Right atrium auricular region (tissue), 2 donors: ENCODE results near the gene RAET1E. TPM values are rescaled to one million over a fixed set of nuclear protein-coding genes. Genes with fewer than 3 reads are reported as not detected.

Experiments used
- DNase-seq: peaks from one replicate; pipeline ENCODE4 v3.0.0-alpha.2; 2019; ENCODE audit warnings: low spot score
- H3K27ac ChIP-seq, 2 donors: fragments of 200-600 bp; sonication (generic); 1 replicate in 1 of 2; 2 replicates in 1 of 2; pipeline ENCODE4 v1.5.1; 2016 to 2019
- H3K27me3 ChIP-seq, 2 donors: fragments of 200-600 bp; sonication (generic); one replicate each; pipeline versions ENCODE4 v1.5.1 to v1.6.0; 2017 to 2019
- H3K36me3 ChIP-seq: fragments of 200-600 bp; sonication (generic); one replicate; pipeline ENCODE4 v1.5.1; 2016
- H3K4me1 ChIP-seq, 2 donors: fragments of 200-600 bp; sonication (generic); one replicate each; pipeline versions ENCODE4 v1.5.1 to v1.6.0; 2017 to 2019
- H3K4me3 ChIP-seq, 2 donors: fragments of 200-600 bp; sonication (generic); 1 replicate in 1 of 2; 2 replicates in 1 of 2; pipeline ENCODE4 v1.5.1; 2017 to 2019; ENCODE audit warnings: mild to moderate bottlenecking in 1 of 2, moderate library complexity in 1 of 2
- H3K9me3 ChIP-seq, 2 donors: fragments of 200-600 bp; sonication (generic); one replicate each; pipeline ENCODE4 v1.5.1; 2019
- total RNA-seq, 2 donors: library from RNA; depleted of rRNA; stranded (reverse); fragments of >200 nt; gene quantifications; one replicate each; pipeline ENCODE4 v1.1.0, GENCODE V29; 2016
- TF ChIP-seq, protein P1 (sequence below), 2 donors: fragments of 200-600 bp; sonication (generic); IDR thresholded peaks; one replicate each; pipeline ENCODE4 v1.5.1; 2019; ENCODE audit warnings: antibody characterized with exemption in 2 of 2

Gene RAET1E
- total RNA-seq, 2 donors from 2014 or later, result 0.52 to 4.3 TPM

GRCh38 chr6:149900620-149901443, 2.9 kb upstream of the RAET1E start:
- H3K27me3 ChIP-seq, result no peaks in the 10 kb centered on the region
- H3K36me3 ChIP-seq, result no peaks in the 10 kb centered on the region
- H3K4me1 ChIP-seq, result peaks cover 0 to 35% of the 10 kb centered on the region in 2 donors
- H3K9me3 ChIP-seq, result no peaks in the 10 kb centered on the region
- TF ChIP-seq, protein P1, sequence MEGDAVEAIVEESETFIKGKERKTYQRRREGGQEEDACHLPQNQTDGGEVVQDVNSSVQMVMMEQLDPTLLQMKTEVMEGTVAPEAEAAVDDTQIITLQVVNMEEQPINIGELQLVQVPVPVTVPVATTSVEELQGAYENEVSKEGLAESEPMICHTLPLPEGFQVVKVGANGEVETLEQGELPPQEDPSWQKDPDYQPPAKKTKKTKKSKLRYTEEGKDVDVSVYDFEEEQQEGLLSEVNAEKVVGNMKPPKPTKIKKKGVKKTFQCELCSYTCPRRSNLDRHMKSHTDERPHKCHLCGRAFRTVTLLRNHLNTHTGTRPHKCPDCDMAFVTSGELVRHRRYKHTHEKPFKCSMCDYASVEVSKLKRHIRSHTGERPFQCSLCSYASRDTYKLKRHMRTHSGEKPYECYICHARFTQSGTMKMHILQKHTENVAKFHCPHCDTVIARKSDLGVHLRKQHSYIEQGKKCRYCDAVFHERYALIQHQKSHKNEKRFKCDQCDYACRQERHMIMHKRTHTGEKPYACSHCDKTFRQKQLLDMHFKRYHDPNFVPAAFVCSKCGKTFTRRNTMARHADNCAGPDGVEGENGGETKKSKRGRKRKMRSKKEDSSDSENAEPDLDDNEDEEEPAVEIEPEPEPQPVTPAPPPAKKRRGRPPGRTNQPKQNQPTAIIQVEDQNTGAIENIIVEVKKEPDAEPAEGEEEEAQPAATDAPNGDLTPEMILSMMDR (IDR thresholded peaks at IDR 0.05), result no peak
- no peak overlapping the region for H3K27ac ChIP-seq
- DNase-seq, result peak; percentile 54
- H3K4me3 ChIP-seq, result no peak overlapping the region

GRCh38 chr6:149899926-149900619, 2.2 kb upstream of the RAET1E start:
- TF ChIP-seq, protein P1 (IDR thresholded peaks at IDR 0.05), result no peak
- no peak overlapping the region for H3K27ac ChIP-seq
- H3K9me3 ChIP-seq, result no peaks in the 10 kb centered on the region
- H3K4me3 ChIP-seq, result no peak overlapping the region
- H3K36me3 ChIP-seq, result no peaks in the 10 kb centered on the region
- peaks cover 0 to 41% of the 10 kb centered on the region in 2 donors for H3K4me1 ChIP-seq
- DNase-seq, result peak; percentile 40
- no peaks in the 10 kb centered on the region for H3K27me3 ChIP-seq

GRCh38 chr6:149899486-149899885, 1.6 kb upstream of the RAET1E start:
- Histone ChIP-seq H3K4me1 (peaks cover 0 to 42% of the 10 kb centered on the region in 2 donors), H3K9me3 (no peaks in the 10 kb centered on the region), H3K36me3 (no peaks in the 10 kb centered on the region), H3K27me3 (no peaks in the 10 kb centered on the region), H3K4me3 (no peak overlapping the region), H3K27ac (no peak overlapping the region)
- DNase-seq, result peak; percentile 58
- TF ChIP-seq, protein P1 (IDR thresholded peaks at IDR 0.05), result no peak

- Histone ChIP-seq H3K9me3 (no peaks in the 10 kb centered on the region), H3K36me3 (no peaks in the 10 kb centered on the region), H3K27ac (no peak overlapping the region), H3K4me3 (no peak overlapping the region), H3K27me3 (no peaks in the 10 kb centered on the region), H3K4me1 (peaks cover 0 to 42% of the 10 kb centered on the region in 2 donors)
- DNase-seq, result peak; percentile 54
- TF ChIP-seq, protein P1 (IDR thresholded peaks at IDR 0.05), result no peak
Measured at GRCh38 chr6:149898966-149899365, 1.1 kb upstream of the RAET1E start.

GRCh38 chr6:149897015-149897697, 757 bp downstream of the RAET1E start:
- TF ChIP-seq, protein P1 (IDR thresholded peaks at IDR 0.05), result no peak
- peak overlapping the region in 1 of 2 donors; percentile 12 for H3K4me3 ChIP-seq
- peak overlapping the region; percentile 51 to 56 for H3K27ac ChIP-seq
- H3K9me3 ChIP-seq, result no peaks in the 10 kb centered on the region
- no peaks in the 10 kb centered on the region for H3K27me3 ChIP-seq
- peak; percentile 89 for DNase-seq
- no peaks in the 10 kb centered on the region for H3K36me3 ChIP-seq
- peaks cover 0 to 42% of the 10 kb centered on the region in 2 donors for H3K4me1 ChIP-seq
